Heart right ventricle (tissue), 16 donors: ENCODE measurements around the gene C13orf46. TPM values are rescaled to one million over a fixed set of nuclear protein-coding genes. Genes with fewer than 3 reads are reported as not detected.
A peak's percentile ranks its signal among the peaks of the same experiment; 100 is the strongest.

ENCODE experiments used
- ATAC-seq, 8 donors: fragments of 200-7000 bp; cut with Tn5 transposase; one replicate each; pipeline ENCODE4 v1.9.1; 2020; ENCODE audit warnings: mild to moderate bottlenecking in 8 of 8, moderate library complexity in 8 of 8, moderate number of reproducible peaks in 1 of 8
- DNase-seq, 2 donors: peaks; one replicate each; pipeline ENCODE4 v3.0.0-alpha.2; 2020
- H3K27ac ChIP-seq, 10 donors: fragments of 200-600 bp; sonication (generic) in 2 of 10; one replicate each; pipeline versions ENCODE4 v1.5.0 to v1.8.0; 2020 to 2022; ENCODE audit warnings: mild to moderate bottlenecking in 3 of 10
- H3K27me3 ChIP-seq, 7 donors: fragments of 200-600 bp; one replicate each; pipeline ENCODE4 v1.8.0; 2021 to 2022; ENCODE audit warnings: mild to moderate bottlenecking in 2 of 7
- H3K36me3 ChIP-seq, 9 donors: fragments of 200-600 bp; sonication (generic) in 1 of 9; one replicate each; pipeline versions ENCODE4 v1.5.0 to v1.8.0; 2020 to 2022; ENCODE audit warnings: mild to moderate bottlenecking in 2 of 9
- H3K4me1 ChIP-seq, 9 donors: fragments of 200-600 bp; sonication (generic) in 1 of 9; one replicate each; pipeline versions ENCODE4 v1.5.0 to v1.8.0; 2020 to 2022; ENCODE audit warnings: mild to moderate bottlenecking in 4 of 9
- H3K4me3 ChIP-seq, 10 donors: fragments of 200-600 bp; sonication (generic) in 2 of 10; one replicate each; pipeline versions ENCODE4 v1.5.0 to v1.8.0; 2020 to 2022; ENCODE audit warnings: mild to moderate bottlenecking in 7 of 10, moderate library complexity in 2 of 10
- H3K9me3 ChIP-seq, 11 donors: fragments of 200-600 bp in 10 of 11; sonication (generic) in 2 of 11; one replicate each; pipeline versions ENCODE4 v1.5.0 to v1.8.0; 2013 to 2022; ENCODE audit warnings: mild to moderate bottlenecking in 2 of 11, control low read depth in 1 of 11, moderate library complexity in 1 of 11
- WGBS, 2 donors: extraction: QIAGEN DNeasy Blood & Tissue Kit; methylation state at CpG; one replicate each; pipeline ENCODE4 v1.1.7; 2013; ENCODE audit warnings: inconsistent platforms in 1 of 2; 5-methylcytosine and 5-hydroxymethylcytosine counted together
- intact Hi-C, 10 donors: fragments of 100-400 bp; cut with DNase I; formaldehyde crosslinking; loops; one replicate each; pipeline versions ENCODE4 v1.11.1 to v1.14.2; 2022
- polyA plus RNA-seq, 2 donors: library from polyadenylated mRNA; stranded (reverse); fragments of 200-250 nt; gene quantifications; one replicate each; pipeline ENCODE4 v1.2.3, GENCODE V29; 2013
- total RNA-seq, 10 donors: library from RNA; stranded (reverse); fragmentation: NEBNext Ultra II Directional in 3 of 10; extraction: Animal tissue kit (Norgen Biotek cat#: 25700) in 3 of 10; gene quantifications; one replicate each; pipeline versions ENCODE4 v1.2.1 to v1.2.4, GENCODE V29; 2021 to 2023
- TF ChIP-seq, protein P1 (sequence below), 9 donors: fragments of 200-600 bp; sonication (generic) in 2 of 9; IDR thresholded peaks; one replicate each; pipeline versions ENCODE4 v1.5.0 to v1.8.0; 2021 to 2022; ENCODE audit warnings: antibody characterized with exemption in 9 of 9, mild to moderate bottlenecking in 5 of 9, moderate library complexity in 1 of 9
- donor health status: Arrhythmogenic right ventricular cardiomyopathy.
- donor health status: ischemic (EF 13 %, LVEDD 7.1; RV severe dilation, severe dysfunction).
- donor health status: healthy with polysubstance abuse.
- donor health status: DM: no; HTN: yes; CAD: no.
- donor health status: DM: no; HTN: no; CAD: no.
- donor health status: ischemic (EF 25% LVEDD 6.9; RV normal size, moderate dysfunction).
- donor health status: ischemic (EF 25% LVEDD 5.7; RV mildly dilated, moderate dysfunction).
- donor health status: healthy.
- donor health status: DM: yes; HTN: yes; CAD: no.
- donor health status: Ischemic cardiomyopathy.
- donor health status: ischemic (EF 35%, LVEDD 5.7; RV mildly dilated, moderate dysfunction).
- donor health status: nonischemic (EF 11% LVEDD 7.7; RV severe dilation, severe dysfunction).
- donor health status: DM: yes; HTN: yes; CAD: no.
- donor health status: PGD.
- donor health status: ischemic (EF 29% LVEDD 5.4; RV normal size, mild dysfunction).
- donor health status: nonischemic (EF 23%, LVEDD 6.1; RV moderate dilation, normal function).

The C13orf46 gene
- total and polyA plus RNA-seq, 12 donors, result 0.09 to 0.80 (median 0.23) TPM

DNA sequence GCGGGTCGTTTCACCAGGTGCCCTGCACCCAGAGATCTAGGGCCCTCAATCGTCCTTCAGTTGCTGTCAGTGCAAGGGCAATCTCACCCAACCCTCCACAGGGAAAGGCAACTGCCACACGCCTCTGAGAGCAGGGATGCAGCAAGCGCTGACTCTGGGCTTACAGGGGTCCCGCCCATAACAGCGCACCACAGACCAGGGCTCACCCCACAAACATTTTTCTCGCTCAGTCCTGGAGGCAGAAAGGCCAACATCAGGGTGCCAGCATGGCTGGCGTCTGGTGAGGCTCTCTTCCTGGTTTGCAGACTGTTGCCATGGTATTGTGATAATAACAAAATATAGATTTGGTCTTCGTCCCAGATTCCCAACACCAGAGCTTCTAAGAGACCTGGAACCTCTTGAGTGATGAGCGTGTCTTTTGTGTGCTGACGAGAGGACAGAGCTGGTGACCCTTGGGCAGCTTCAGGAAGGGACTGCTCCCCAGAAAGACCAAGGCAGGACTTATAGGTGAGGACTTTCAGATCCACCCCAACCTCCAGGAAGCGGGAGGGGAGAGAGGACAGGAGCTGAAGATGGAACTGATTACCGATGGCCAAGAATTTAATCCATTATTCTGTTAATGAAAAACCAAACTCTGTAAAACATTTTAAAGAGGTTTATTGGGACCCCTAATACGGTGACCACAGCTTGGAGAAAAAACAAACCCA, 51.3 kb downstream of the C13orf46 start:
- intact Hi-C loops, result no loop called here
- H3K4me1 ChIP-seq, result peaks cover 4 to 10% (median 8%) of the 10 kb centered on the region in 9 donors
- DNase-seq (no peak), ATAC-seq (no peak)
- H3K36me3 ChIP-seq, result no peaks in the 10 kb centered on the region
- TF ChIP-seq, protein P1, sequence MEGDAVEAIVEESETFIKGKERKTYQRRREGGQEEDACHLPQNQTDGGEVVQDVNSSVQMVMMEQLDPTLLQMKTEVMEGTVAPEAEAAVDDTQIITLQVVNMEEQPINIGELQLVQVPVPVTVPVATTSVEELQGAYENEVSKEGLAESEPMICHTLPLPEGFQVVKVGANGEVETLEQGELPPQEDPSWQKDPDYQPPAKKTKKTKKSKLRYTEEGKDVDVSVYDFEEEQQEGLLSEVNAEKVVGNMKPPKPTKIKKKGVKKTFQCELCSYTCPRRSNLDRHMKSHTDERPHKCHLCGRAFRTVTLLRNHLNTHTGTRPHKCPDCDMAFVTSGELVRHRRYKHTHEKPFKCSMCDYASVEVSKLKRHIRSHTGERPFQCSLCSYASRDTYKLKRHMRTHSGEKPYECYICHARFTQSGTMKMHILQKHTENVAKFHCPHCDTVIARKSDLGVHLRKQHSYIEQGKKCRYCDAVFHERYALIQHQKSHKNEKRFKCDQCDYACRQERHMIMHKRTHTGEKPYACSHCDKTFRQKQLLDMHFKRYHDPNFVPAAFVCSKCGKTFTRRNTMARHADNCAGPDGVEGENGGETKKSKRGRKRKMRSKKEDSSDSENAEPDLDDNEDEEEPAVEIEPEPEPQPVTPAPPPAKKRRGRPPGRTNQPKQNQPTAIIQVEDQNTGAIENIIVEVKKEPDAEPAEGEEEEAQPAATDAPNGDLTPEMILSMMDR (IDR thresholded peaks at IDR 0.05), result no peak
- H3K4me3 ChIP-seq, result no peak overlapping the region
- H3K27ac ChIP-seq, result no peak overlapping the region
- WGBS, 2 donors, result 78 to 83% methylated on average over 15 of the region's 15 CpGs
- H3K9me3 ChIP-seq, result peaks cover 0 to 22% (median 9%) of the 10 kb centered on the region in 11 donors
- peaks cover 0 to 10% (median 5%) of the 10 kb centered on the region in 7 donors for H3K27me3 ChIP-seq

DNA sequence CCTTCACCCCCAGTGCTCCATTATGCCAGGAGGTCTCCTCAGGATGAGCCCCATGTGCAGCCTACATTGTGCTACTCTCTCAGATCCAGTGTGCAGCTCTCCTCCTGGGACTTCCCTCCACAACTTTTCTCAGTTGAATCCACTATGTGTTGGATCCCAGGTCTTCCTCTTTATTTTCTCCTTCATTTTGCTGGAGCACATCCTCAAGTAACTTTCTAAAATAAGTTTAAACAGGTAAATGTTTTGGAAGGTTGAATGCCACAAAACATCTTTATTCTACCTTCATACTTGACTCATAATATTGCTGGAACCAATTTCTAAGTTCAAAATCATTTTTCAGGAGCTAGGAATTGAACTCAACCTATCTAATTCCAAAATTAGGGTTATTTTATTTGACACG, 52.1 kb downstream of the C13orf46 start:
- H3K9me3 ChIP-seq, result peaks cover 0 to 22% (median 9%) of the 10 kb centered on the region in 11 donors
- TF ChIP-seq, protein P1 (IDR thresholded peaks at IDR 0.05), result no peak
- intact Hi-C loops, result no loop called here
- DNase-seq (no peak), ATAC-seq (no peak)
- 86 to 88% methylated on average over 1 of the region's 1 CpG for WGBS, 2 donors
- no peaks in the 10 kb centered on the region for H3K36me3 ChIP-seq
- H3K4me1 ChIP-seq, result peaks cover 0 to 2% (median under 1%) of the 10 kb centered on the region in 9 donors
- H3K4me3 ChIP-seq, result no peak overlapping the region
- H3K27ac ChIP-seq, result no peak overlapping the region
- peaks cover 0 to 18% (median 8%) of the 10 kb centered on the region in 7 donors for H3K27me3 ChIP-seq

DNA sequence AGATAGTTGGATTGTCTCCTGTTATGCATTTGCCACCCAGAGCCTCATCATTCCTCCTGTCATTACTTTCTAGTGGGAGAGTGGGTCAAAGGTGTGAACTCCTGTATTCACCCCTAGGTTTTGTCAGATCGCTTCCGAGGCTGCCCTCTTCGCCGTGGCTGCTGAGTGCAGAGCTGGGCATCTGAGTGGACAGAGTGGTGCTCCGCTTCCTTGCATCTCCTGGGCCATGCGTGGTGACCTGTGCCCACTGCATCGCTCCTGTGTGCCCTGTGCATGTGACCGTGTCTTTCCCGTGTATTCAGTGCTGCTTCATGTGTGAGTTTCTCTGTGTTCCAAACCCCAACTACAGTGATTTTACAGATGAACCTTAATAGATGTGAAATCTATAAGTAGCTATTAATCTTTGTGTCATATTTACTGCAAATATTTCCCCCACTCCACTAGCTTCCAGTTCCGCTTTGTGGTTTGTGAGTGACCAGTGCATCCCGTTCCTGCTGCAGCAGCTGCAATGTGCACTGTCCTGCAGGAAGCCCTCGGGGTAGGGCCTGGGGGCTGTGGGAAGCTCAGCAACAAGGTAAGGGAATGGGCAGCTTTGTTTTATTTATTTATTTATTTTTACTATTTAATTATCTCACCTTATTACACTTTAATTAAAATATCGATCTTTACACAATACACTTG, 53.1 kb downstream of the C13orf46 start:
- H3K9me3 ChIP-seq, result peaks cover 0 to 23% (median 9%) of the 10 kb centered on the region in 11 donors
- no peaks in the 10 kb centered on the region for H3K4me1 ChIP-seq
- no peaks in the 10 kb centered on the region for H3K36me3 ChIP-seq
- WGBS, 2 donors, result 94 to 96% methylated on average over 13 of the region's 13 CpGs
- DNase-seq (no peak), ATAC-seq (no peak)
- no peak overlapping the region for H3K27ac ChIP-seq
- H3K4me3 ChIP-seq, result no peak overlapping the region
- peaks cover 0 to 22% (median 10%) of the 10 kb centered on the region in 7 donors for H3K27me3 ChIP-seq
- TF ChIP-seq, protein P1 (IDR thresholded peaks at IDR 0.05), result no peak
- intact Hi-C loops, result no loop called here

DNA sequence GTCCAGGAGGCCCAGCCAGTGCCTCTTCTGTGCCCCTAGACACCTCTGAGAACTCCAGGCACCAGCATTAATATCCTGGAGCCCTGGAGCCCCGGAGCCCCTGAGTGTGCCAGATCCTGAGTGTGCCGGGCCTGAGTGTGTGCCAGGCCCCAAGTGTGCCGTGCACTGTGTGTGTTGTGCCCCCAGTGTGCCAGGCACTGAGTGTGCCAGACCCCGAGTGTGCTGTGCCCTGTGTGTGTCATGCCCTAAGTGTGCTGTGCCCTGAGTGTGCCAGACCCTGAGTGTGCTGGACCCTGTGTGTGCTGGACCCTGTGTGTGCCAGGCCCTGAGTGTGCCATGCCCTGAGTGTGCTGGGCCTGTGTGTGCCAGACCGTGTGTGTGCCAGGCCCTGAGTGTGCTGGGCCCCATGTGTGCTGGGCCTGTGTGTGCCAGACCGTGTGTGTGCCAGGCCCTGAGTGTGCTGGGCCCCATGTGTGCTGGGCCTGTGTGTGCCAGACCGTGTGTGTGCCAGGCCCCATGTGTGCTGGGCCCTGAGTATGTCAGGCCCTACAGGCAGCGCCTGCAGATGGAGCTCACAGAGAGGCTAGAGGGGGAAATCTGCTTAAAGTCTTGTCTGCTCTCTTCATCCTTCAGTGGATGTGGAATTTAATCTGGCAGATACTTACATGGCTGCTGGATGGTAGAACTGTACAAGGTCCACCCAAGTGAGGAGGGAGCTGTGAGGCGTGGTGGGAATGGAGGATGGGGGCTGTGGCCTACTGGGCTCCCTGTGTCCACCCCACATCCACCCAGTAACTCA, 53.9 kb downstream of the C13orf46 start:
- 87 to 94% methylated on average over 9 of the region's 9 CpGs for WGBS, 2 donors
- Histone ChIP-seq H3K4me1 (no peaks in the 10 kb centered on the region), H3K36me3 (no peaks in the 10 kb centered on the region), H3K4me3 (no peak overlapping the region), H3K9me3 (peaks cover 0 to 23% (median 9%) of the 10 kb centered on the region in 11 donors), H3K27me3 (peaks cover 0 to 30% (median 13%) of the 10 kb centered on the region in 7 donors), H3K27ac (no peak overlapping the region)
- intact Hi-C loops, result no loop called here
- TF ChIP-seq, protein P1 (IDR thresholded peaks at IDR 0.05), result no peak
- DNase-seq (no peak), ATAC-seq (peak in 1 of 8 donors; percentile 31)
